ENCODE measurements around the gene ZKSCAN8. TPM values are rescaled to one million over a fixed set of nuclear protein-coding genes. Genes with fewer than 3 reads are reported as not detected.

The ZKSCAN8 gene
- total RNA-seq, 1 experiment from 2014 or later = 25.4 TPM

- Histone ChIP-seq H3K23ac (ENCODE audit: insufficient read length, low read depth, low read length) (peak overlapping the region; percentile 7), H3K79me2 (ENCODE audit: insufficient read depth, low read length) (no peaks in the 10 kb centered on the region; the same call in 1 of the 2 replicates), H2AK5ac (ENCODE audit: insufficient read length, low read length) (no peak overlapping the region), H2BK20ac (ENCODE audit: low read depth, low read length, poor library complexity, severe bottlenecking) (no peak overlapping the region), H4K5ac (ENCODE audit: insufficient read length, low read depth, low read length) (no peak overlapping the region), H4K8ac (replicated peaks; ENCODE audit: insufficient read length, low read depth, low read length) (no peak overlapping the region), H3K23me2 (ENCODE audit: insufficient read length, low read depth, low read length, poor library complexity, severe bottlenecking) (peaks cover 19% of the 10 kb centered on the region), H3K4ac (ENCODE audit: low read depth, low read length) (no peak overlapping the region), H3K27ac (ENCODE audit: insufficient read length, low read depth, low read length) (no peak overlapping the region), H4K91ac (ENCODE audit: insufficient read length, low read depth, low read length) (no peak overlapping the region), H3K18ac (ENCODE audit: insufficient read length, low read depth, low read length) (no peak overlapping the region), H2BK12ac (ENCODE audit: insufficient read length, low read depth, low read length) (no peak overlapping the region), H2BK5ac (ENCODE audit: insufficient read length, low read length) (no peak overlapping the region), H3K79me1 (ENCODE audit: insufficient read depth, low read depth, low read length, poor library complexity, severe bottlenecking) (no peaks in the 10 kb centered on the region), H2BK15ac (ENCODE audit: low read depth, low read length) (no peak overlapping the region), H3K56ac (ENCODE audit: insufficient read length, low read depth, low read length) (no peak overlapping the region), H3K27me3 (ENCODE audit: insufficient read depth, low read length) (no peaks in the 10 kb centered on the region; the same call in 1 of the 2 replicates), H2AFZ (ENCODE audit: low read length) (no peak overlapping the region), H3K4me1 (ENCODE audit: insufficient read depth, low read length) (peaks cover 4% of the 10 kb centered on the region; the same call in 1 of the 2 replicates), H2BK120ac (ENCODE audit: low read depth, low read length, poor library complexity, severe bottlenecking) (no peak overlapping the region), H3K9ac (ENCODE audit: extremely low read depth, insufficient read length, low read length) (no peak overlapping the region), H3K9me3 (ENCODE audit: control insufficient read depth, low read depth, low read length) (no peaks in the 10 kb centered on the region), H3K4me2 (ENCODE audit: insufficient read depth, insufficient read length, low read length) (peak overlapping the region; percentile 75), H3T11ph (ENCODE audit: low read length) (no peak overlapping the region), H4K20me1 (ENCODE audit: control insufficient read depth, insufficient read depth, insufficient read length) (no peaks in the 10 kb centered on the region), H3K14ac (ENCODE audit: insufficient read depth, low read length) (no peak overlapping the region)
- no CpG with 5 or more reads among the region's 3 CpGs for WGBS (ENCODE audit: extremely low coverage, insufficient read length, low lambda C conversion rate)
- DNase-seq = no peak
- Mint-ChIP-seq H3K27me3 (ENCODE audit: low read depth) (peaks cover 16% of the 10 kb centered on the region), H3K4me1 (peaks cover 19 to 23% of the 10 kb centered on the region in 2 experiments), H3K36me3 (ENCODE audit: insufficient read depth in 1 of 3, low read depth in 3 of 3) (peaks cover 0 to 17% (median 6%) of the 10 kb centered on the region in 3 experiments; a peak in 5 of 7 replicates), H3K27ac (no peak overlapping the region; a peak in 1 of 7 replicates), H3K4me3 (peak overlapping the region; percentile 90 to 97), H3K9me3 (no peaks in the 10 kb centered on the region)
- TF ChIP-seq, protein P1, sequence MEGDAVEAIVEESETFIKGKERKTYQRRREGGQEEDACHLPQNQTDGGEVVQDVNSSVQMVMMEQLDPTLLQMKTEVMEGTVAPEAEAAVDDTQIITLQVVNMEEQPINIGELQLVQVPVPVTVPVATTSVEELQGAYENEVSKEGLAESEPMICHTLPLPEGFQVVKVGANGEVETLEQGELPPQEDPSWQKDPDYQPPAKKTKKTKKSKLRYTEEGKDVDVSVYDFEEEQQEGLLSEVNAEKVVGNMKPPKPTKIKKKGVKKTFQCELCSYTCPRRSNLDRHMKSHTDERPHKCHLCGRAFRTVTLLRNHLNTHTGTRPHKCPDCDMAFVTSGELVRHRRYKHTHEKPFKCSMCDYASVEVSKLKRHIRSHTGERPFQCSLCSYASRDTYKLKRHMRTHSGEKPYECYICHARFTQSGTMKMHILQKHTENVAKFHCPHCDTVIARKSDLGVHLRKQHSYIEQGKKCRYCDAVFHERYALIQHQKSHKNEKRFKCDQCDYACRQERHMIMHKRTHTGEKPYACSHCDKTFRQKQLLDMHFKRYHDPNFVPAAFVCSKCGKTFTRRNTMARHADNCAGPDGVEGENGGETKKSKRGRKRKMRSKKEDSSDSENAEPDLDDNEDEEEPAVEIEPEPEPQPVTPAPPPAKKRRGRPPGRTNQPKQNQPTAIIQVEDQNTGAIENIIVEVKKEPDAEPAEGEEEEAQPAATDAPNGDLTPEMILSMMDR (conservative IDR thresholded peaks at IDR 0.05) = no peak
These were observed 6.3 kb upstream of the ZKSCAN8 start for GRCh38 chr6:28135393-28135792.
